Thyroid gland (tissue), 4 donors: ENCODE results near the gene ZIC4.

Experiments
- POLR2A ChIP-seq, 2 donors: fragments of 450-650 bp; IDR thresholded peaks; one replicate each; pipeline ENCODE4 v1.6.1; 2017; ENCODE audit warnings: antibody characterized with exemption in 2 of 2, mild to moderate bottlenecking in 2 of 2, moderate library complexity in 1 of 2
- TF ChIP-seq, protein P1 (sequence below), 6 experiments: fragments of 200-600 bp in 3 of 6; fragments of 450-650 bp in 3 of 6; sonication (generic) in 3 of 6; IDR thresholded peaks; one replicate each; pipeline ENCODE4 v1.5.1; 2016 to 2019; ENCODE audit warnings: antibody characterized with exemption in 6 of 6, mild to moderate bottlenecking in 2 of 6, inconsistent platforms in 1 of 6, moderate library complexity in 1 of 6

DNA sequence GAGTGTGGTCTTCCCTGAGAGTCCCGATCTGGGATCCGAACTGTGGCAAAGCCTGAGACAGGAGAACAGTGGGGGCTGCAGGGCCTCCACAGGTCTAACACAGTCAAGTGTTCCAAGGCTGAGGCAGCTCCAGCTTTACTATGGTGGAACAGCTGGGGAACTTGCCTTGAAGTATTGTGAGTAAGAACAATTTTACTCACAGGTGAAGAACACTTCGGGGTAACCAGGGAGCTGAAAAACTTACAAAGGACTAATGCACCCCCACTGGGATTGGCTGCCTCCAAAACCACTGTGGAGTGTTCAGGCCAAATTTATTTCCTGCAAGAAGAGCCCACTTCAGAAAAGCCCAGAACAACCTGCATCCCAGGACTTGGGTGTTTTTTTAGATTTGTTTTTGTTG, 25.4 kb downstream of the ZIC4 start:
- TF ChIP-seq, protein P1, sequence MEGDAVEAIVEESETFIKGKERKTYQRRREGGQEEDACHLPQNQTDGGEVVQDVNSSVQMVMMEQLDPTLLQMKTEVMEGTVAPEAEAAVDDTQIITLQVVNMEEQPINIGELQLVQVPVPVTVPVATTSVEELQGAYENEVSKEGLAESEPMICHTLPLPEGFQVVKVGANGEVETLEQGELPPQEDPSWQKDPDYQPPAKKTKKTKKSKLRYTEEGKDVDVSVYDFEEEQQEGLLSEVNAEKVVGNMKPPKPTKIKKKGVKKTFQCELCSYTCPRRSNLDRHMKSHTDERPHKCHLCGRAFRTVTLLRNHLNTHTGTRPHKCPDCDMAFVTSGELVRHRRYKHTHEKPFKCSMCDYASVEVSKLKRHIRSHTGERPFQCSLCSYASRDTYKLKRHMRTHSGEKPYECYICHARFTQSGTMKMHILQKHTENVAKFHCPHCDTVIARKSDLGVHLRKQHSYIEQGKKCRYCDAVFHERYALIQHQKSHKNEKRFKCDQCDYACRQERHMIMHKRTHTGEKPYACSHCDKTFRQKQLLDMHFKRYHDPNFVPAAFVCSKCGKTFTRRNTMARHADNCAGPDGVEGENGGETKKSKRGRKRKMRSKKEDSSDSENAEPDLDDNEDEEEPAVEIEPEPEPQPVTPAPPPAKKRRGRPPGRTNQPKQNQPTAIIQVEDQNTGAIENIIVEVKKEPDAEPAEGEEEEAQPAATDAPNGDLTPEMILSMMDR (IDR thresholded peaks at IDR 0.05): no peak
- TF ChIP-seq POLR2A (IDR thresholded peaks at IDR 0.05): no peak
